ENCODE data around the gene IGSF21.

Gene IGSF21

GRCh38 chr1:18144062-18144461 is 36.5 kb downstream of the IGSF21 start:
- no peaks in the 10 kb centered on the region for H3K9me3 ChIP-seq (ENCODE audit: severe bottlenecking)
- DNase-seq = no peak
- TF ChIP-seq CTCF (IDR thresholded peaks at IDR 0.05; ENCODE audit: low read depth, low read length) = no peak
- no peak overlapping the region for H3K27ac ChIP-seq
- H3K36me3 ChIP-seq = no peaks in the 10 kb centered on the region; the same call in 1 of the 2 replicates
- H3K4me3 ChIP-seq (ENCODE audit: low read depth, low read length) = no peak overlapping the region
- H3K27me3 ChIP-seq (ENCODE audit: insufficient read depth, low read depth, severe bottlenecking) = no peaks in the 10 kb centered on the region

GRCh38 chr1:18144916-18145647 is 37.5 kb downstream of the IGSF21 start:
- no peak overlapping the region for H3K27ac ChIP-seq
- no peak overlapping the region for H3K4me3 ChIP-seq (ENCODE audit: low read depth, low read length)
- H3K27me3 ChIP-seq (ENCODE audit: insufficient read depth, low read depth, severe bottlenecking) = no peaks in the 10 kb centered on the region
- no peak for TF ChIP-seq CTCF (IDR thresholded peaks at IDR 0.05; ENCODE audit: low read depth, low read length)
- no peak for DNase-seq
- no peaks in the 10 kb centered on the region; the same call in 1 of the 2 replicates for H3K36me3 ChIP-seq
- H3K9me3 ChIP-seq (ENCODE audit: severe bottlenecking) = no peaks in the 10 kb centered on the region

GRCh38 chr1:18145851-18146618 is 38.4 kb downstream of the IGSF21 start:
- H3K36me3 ChIP-seq = no peaks in the 10 kb centered on the region; the same call in 1 of the 2 replicates
- H3K27me3 ChIP-seq (ENCODE audit: insufficient read depth, low read depth, severe bottlenecking) = no peaks in the 10 kb centered on the region
- DNase-seq = no peak
- H3K9me3 ChIP-seq (ENCODE audit: severe bottlenecking) = no peaks in the 10 kb centered on the region
- no peak overlapping the region for H3K27ac ChIP-seq
- no peak overlapping the region for H3K4me3 ChIP-seq (ENCODE audit: low read depth, low read length)
- no peak for TF ChIP-seq CTCF (IDR thresholded peaks at IDR 0.05; ENCODE audit: low read depth, low read length)

- H3K4me3 ChIP-seq (ENCODE audit: low read depth, low read length) = no peak overlapping the region
- no peak overlapping the region for H3K27ac ChIP-seq
- H3K9me3 ChIP-seq (ENCODE audit: severe bottlenecking) = no peaks in the 10 kb centered on the region
- no peak for DNase-seq
- no peaks in the 10 kb centered on the region for H3K27me3 ChIP-seq (ENCODE audit: insufficient read depth, low read depth, severe bottlenecking)
- no peaks in the 10 kb centered on the region; the same call in 1 of the 2 replicates for H3K36me3 ChIP-seq
- no peak for TF ChIP-seq CTCF (IDR thresholded peaks at IDR 0.05; ENCODE audit: low read depth, low read length)
These were observed 39.3 kb downstream of the IGSF21 start for GRCh38 chr1:18146886-18147285.

- H3K27me3 ChIP-seq (ENCODE audit: insufficient read depth, low read depth, severe bottlenecking) = no peaks in the 10 kb centered on the region
- DNase-seq = no peak
- no peak overlapping the region for H3K4me3 ChIP-seq (ENCODE audit: low read depth, low read length)
- no peak for TF ChIP-seq CTCF (IDR thresholded peaks at IDR 0.05; ENCODE audit: low read depth, low read length)
- no peak overlapping the region for H3K27ac ChIP-seq
- no peaks in the 10 kb centered on the region; the same call in 1 of the 2 replicates for H3K36me3 ChIP-seq
- H3K9me3 ChIP-seq (ENCODE audit: severe bottlenecking) = no peaks in the 10 kb centered on the region
These were observed 40.1 kb downstream of the IGSF21 start for GRCh38 chr1:18147672-18148071.

All from WERI-Rb-1 (cell line).